Effector memory CD4-positive, alpha-beta T cell (primary cell): ENCODE results near the gene ANKLE1.

Experiments
- DNase-seq, 3 donors: peaks; one replicate each; pipeline ENCODE4 v3.0.0-alpha.2; 2020
- H3K27ac ChIP-seq: 2 replicates; pipeline ENCODE4 v1.7.0; 2013; ENCODE audit warnings: mild to moderate bottlenecking, low read length, moderate library complexity; ENCODE audit not compliant: insufficient read depth, poor library complexity, severe bottlenecking
- H3K27me3 ChIP-seq: replicated peaks from 2 replicates; pipeline ENCODE4 v1.7.0; 2013; ENCODE audit warnings: mild to moderate bottlenecking, low read length; ENCODE audit not compliant: insufficient read depth, control insufficient read depth, poor library complexity, severe bottlenecking
- H3K36me3 ChIP-seq: 2 replicates; pipeline ENCODE4 v1.7.0; 2013; ENCODE audit warnings: mild to moderate bottlenecking, low read length, moderate library complexity; ENCODE audit not compliant: control insufficient read depth, insufficient read depth
- H3K4me1 ChIP-seq: 2 replicates; pipeline ENCODE4 v1.7.0; 2013; ENCODE audit warnings: low read length, mild to moderate bottlenecking; ENCODE audit not compliant: control insufficient read depth, insufficient read depth, poor library complexity, severe bottlenecking
- H3K4me3 ChIP-seq: 2 replicates; pipeline ENCODE4 v1.7.0; 2013; ENCODE audit warnings: low read length, low read depth, mild to moderate bottlenecking; ENCODE audit not compliant: insufficient read depth, poor library complexity, severe bottlenecking
- H3K9me3 ChIP-seq: 2 replicates; pipeline ENCODE4 v1.7.0; 2013; ENCODE audit warnings: mild to moderate bottlenecking, low read length, moderate library complexity; ENCODE audit not compliant: control insufficient read depth

ANKLE1 gene

DNA sequence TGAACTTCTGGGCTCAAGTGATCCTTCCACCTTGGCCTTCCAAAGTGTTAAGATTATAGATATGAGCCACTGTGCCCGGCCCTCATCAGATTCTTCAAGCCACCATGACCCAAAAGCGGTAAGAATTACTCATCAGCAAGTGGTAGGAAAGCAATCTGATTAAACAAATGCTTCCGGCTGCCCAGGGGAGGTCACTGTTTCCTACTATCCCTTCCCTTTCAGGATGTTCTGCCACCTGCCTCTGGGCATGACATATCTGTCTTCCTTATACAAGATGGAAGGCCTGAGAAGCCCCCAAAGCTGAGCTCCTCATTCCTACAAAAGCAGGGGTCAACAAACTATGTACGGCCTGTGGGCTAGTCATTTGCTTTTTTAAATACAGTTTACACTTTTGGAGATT lies 14.6 kb downstream of the ANKLE1 start:
- Histone ChIP-seq H3K27me3 (no peaks in the 10 kb centered on the region), H3K27ac (no peak overlapping the region), H3K36me3 (no peaks in the 10 kb centered on the region), H3K4me1 (peaks cover 6% of the 10 kb centered on the region), H3K4me3 (no peak overlapping the region), H3K9me3 (no peaks in the 10 kb centered on the region)
- no peak for DNase-seq

DNA sequence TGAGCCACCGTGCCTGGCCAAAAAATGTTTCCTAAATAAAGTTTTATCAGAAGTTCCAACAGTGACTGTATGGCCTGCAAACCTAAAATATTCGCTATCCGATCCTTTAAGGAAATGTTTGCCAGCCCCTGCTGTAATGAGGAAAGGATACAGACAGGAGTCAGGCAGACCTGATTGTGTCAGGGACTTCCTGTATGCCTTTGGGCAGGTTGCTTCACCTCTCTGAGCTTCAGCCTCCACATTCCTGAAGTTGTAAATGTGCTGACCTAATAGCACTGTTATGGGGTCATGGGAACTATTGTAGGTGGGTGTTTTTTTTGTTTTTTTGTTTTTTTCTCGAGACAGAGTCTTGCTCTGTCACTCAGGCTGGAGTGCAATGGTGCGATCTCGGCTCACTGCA lies 15.3 kb downstream of the ANKLE1 start:
- Histone ChIP-seq H3K4me1 (peaks cover 6% of the 10 kb centered on the region), H3K27me3 (no peaks in the 10 kb centered on the region)
- no peak for DNase-seq

DNA sequence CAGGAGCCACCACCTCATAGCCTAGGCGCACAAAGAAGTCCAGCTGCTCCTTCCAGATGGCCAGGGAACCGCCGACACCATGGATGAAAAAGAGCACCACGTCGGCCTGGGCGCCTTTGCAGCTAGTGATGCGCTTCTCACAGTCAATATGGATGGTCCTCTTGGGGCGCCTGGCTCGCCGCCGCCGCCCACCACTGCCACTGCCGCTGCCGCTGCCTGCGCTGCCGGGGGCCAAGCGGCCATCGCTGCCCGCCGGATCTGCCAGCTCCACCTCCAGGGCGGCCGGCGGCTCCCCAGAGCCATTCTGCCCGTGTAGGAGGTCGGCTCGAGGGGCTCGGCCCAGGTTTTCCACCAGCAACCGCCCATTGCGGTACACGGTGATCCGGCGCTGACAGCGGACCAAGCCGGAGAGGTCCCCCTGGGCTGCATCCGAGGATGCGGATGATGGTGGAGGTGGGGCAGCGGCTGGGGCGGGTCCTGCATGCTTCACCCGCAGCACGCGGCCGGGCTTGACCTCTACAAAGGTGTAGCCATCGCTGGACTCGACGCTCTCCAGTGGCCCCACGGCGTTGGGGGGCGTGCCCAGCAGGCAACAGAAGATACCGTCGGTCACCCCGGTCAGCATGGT lies 19.4 kb downstream of the ANKLE1 start:
- Histone ChIP-seq H3K4me3 (no peak overlapping the region), H3K27me3 (no peaks in the 10 kb centered on the region), H3K27ac (no peak overlapping the region), H3K36me3 (no peaks in the 10 kb centered on the region), H3K4me1 (peaks cover 23% of the 10 kb centered on the region), H3K9me3 (no peaks in the 10 kb centered on the region)
- no peak for DNase-seq

More for the DNA sequence above, 15.3 kb downstream of the ANKLE1 start:
- no peak overlapping the region for H3K27ac ChIP-seq
- H3K9me3 ChIP-seq: no peaks in the 10 kb centered on the region
- no peaks in the 10 kb centered on the region for H3K36me3 ChIP-seq
- H3K4me3 ChIP-seq: no peak overlapping the region

DNA sequence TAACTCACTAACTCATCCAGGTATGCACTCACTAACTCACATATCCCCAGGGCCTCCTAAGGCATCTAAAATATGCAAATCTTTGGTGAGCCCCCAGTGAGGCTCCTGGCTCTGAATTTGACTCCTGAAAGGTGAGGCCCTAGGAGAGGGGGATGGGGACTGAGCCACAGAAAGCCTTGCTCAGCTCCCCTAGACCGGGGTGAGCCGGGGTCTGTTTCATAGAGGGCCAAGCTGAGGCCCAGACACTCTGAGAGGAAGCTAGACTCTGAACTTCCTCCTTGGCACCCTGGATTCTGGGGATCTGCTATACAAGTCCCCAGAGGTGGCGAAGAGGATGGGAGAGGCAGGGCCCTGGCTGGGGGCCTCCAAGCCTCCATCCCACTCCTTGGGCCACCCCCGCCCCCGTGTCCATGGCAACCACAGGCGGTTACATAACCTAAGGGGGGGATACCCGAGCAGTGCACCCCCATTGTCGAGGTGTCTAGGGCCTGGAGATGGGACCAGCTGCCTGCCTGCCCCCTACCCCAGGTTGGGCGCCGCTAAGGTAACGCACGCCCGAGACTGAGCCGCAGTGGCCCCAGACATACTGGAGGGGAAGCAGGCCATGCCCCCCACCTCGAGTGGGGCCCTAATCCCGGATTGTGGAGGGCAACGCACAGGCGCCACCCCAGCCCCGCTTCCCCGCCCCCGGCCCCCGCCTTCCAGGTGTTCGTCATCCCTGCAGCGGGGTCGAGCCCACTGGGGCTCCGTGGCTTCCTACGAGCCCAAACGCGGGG lies 20.9 kb downstream of the ANKLE1 start:
- DNase-seq: no peak

DNA sequence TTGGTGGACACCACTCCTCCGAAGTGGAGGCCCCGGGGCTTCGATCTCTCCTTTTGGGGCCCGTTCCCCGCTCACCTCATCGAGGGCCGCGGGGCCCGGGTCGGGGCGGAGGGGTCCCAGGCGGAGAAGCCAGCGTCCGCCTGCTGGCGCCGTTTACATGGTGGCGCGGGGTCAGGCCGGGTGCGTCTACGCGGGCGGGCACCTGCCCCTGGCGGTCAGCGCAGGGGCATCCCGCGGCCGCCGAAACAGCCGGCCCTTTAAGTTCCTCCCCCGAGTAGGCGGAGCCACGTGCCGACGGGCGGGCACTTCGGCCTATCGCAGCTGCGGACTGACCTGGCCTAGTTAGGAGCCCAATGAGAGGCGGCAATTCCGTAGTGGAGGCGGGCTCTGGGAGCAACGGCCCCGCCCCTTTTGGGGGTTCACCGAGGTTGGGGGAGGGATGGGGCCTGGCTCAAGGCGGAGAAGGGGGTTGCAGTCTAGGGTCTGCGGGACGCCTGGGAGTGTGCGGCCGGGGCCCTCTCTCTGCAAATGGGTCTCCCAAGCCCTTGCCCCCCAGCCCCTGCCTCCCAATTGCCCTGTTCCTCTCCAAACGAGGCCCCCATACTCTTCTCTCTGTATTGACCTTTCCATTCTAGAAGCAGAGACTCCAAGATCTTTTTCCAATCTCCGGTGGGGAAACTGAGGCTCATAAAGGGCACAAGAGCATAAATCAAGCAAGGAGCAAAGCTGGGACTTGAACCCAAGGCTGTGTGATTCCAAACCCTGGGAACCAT lies 21.7 kb downstream of the ANKLE1 start, which contains the start of gene ABHD8:
TSS of gene ABHD8 (minus strand) at position 259 of the 773 bp plus-strand sequence. CDS start 1,809 bp downstream, outside the sequence.
- peak; percentile 84 to 92 (median 86) for DNase-seq
- H3K27me3 ChIP-seq: no peaks in the 10 kb centered on the region
- H3K4me3 ChIP-seq: peak within 1 kb of the TSS; percentile 95
- peak within 1 kb of the TSS; percentile 74 for H3K27ac ChIP-seq
- H3K4me1 ChIP-seq: peaks cover 31% of the 10 kb centered on the region
- no peaks in the 10 kb centered on the region for H3K9me3 ChIP-seq
- no peaks in the 10 kb centered on the region for H3K36me3 ChIP-seq

More for the DNA sequence above, 20.9 kb downstream of the ANKLE1 start:
- peak overlapping the region; percentile 74 for H3K27ac ChIP-seq
- peak overlapping the region; percentile 95 for H3K4me3 ChIP-seq
- H3K36me3 ChIP-seq: no peaks in the 10 kb centered on the region
- H3K9me3 ChIP-seq: no peaks in the 10 kb centered on the region
- H3K4me1 ChIP-seq: peaks cover 31% of the 10 kb centered on the region
- H3K27me3 ChIP-seq: no peaks in the 10 kb centered on the region

DNA sequence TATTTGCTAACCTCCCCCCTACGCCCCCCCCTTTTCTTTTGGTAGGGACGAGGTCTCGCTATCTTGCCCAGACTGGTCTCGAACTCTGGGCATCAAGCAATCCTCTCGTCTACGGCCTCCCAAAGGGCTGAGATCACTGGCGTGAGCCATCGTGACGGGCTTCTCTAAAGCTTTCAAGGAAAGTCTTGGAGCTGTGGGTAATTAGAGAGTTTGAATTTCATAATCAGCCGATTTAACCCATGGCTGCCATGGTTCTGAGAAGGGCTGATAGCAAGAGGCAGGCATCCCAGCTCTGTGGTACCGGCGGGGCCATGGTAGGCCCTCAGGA lies 22.2 kb downstream of the ANKLE1 start:
- H3K4me1 ChIP-seq: peaks cover 31% of the 10 kb centered on the region

DNA sequence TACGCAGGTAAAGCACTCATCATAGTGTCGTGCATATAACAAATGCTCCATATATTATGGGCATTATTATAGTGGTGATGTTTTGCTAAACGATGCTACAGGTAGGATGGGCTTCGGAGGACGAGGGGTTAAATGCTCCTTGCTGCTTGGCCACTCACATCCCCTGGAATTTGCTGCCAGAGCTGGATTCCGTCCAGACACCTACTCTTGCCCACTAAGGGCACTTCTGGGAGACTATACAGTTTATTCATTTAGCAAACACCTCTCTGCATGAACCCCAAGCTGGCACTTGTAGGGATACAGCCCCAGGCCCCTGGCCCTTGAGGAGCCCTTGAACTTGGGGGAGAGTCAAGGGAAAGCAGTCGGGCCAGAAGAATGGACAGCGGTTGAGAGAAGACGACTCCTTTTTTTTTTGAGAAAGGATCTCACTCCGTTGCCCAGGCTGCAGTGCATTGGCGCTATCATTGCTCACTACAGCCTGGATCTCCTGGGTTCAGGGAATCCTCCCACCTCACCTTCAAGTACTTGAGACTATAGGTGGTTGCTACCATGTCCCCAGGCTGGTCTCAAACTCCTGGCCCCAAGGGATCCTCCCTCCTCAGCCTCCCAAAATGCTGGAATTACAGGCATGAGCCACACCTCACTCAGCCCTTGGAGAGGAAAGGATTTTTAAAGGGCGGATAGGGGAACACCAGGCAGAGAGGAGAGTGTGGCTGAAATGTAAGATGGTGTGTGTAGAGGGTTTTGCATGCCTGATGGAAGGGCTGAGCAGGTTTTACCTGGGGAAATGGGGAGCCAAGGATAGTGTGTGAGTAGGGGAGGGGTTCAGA lies 22.9 kb downstream of the ANKLE1 start:
- H3K4me3 ChIP-seq: peak overlapping the region; percentile 7
- no peaks in the 10 kb centered on the region for H3K9me3 ChIP-seq
- peaks cover 31% of the 10 kb centered on the region for H3K4me1 ChIP-seq
- DNase-seq: no peak
- no peaks in the 10 kb centered on the region for H3K27me3 ChIP-seq
- peak overlapping the region; percentile 19 for H3K27ac ChIP-seq
- H3K36me3 ChIP-seq: no peaks in the 10 kb centered on the region

More for the DNA sequence above, 22.2 kb downstream of the ANKLE1 start:
- no peaks in the 10 kb centered on the region for H3K27me3 ChIP-seq
- H3K9me3 ChIP-seq: no peaks in the 10 kb centered on the region
- no peaks in the 10 kb centered on the region for H3K36me3 ChIP-seq
- H3K27ac ChIP-seq: no peak overlapping the region
- no peak for DNase-seq
- no peak overlapping the region for H3K4me3 ChIP-seq

DNA sequence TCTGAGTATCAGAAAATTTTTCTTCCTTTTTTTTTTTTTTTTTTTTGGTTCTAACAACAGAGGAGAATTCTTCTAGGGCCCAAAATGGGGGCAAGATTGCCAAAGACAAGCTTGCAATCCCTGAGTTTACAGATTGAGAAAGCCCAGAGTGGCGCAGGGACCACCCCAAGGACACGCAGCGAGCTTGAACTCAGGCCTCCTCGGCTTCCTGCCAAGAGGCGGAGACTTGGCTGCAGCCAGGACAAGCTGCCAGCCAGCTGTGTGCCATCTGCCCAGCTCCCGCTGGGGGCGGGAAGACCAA lies 23.5 kb downstream of the ANKLE1 start:
- Histone ChIP-seq H3K9me3 (no peaks in the 10 kb centered on the region), H3K4me1 (peaks cover 35% of the 10 kb centered on the region), H3K4me3 (peak overlapping the region; percentile 7), H3K27me3 (no peaks in the 10 kb centered on the region), H3K27ac (peak overlapping the region; percentile 19), H3K36me3 (no peaks in the 10 kb centered on the region)
- DNase-seq: no peak

DNA sequence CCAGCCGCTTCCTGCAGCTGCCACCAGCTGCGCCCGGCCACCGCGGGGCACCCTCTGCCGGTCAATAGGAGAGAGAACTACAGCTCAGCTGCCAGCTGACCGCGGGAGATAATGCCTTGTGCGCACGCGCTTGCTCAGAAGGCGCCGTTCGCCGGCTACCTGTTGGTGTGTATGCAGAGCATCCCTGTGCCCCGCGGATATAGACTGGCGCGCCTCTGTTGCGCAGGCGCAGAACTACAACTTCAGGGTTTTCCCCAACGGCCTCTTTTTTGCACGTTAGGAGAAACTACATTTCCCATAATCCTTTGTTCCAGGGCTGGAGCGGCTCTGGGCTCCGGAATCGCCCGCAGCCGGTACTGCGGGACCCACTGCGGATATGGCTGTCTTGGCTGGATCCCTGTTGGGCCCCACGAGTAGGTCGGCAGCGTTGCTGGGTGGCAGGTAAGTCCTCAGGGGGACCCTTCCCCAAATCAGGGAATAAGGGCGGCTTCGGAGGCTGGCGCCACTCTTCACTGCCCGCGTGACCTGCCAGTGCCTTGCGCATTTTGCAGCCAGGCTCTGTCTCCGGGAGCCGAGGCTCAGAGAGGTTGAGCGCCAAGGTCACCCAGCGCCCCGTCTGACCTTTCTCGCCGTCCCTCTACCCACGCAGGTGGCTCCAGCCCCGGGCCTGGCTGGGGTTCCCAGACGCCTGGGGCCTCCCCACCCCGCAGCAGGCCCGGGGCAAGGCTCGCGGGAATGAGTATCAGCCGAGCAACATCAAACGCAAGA lies 24.0 kb downstream of the ANKLE1 start, which contains the start of gene MRPL34:
TSS of gene MRPL34 (plus strand) at position 356 of the 768 bp plus-strand sequence. CDS start at position 377, 21 bp downstream.
- no peaks in the 10 kb centered on the region for H3K36me3 ChIP-seq
- peak; percentile 91 to 96 (median 95) for DNase-seq
- H3K27ac ChIP-seq: peak within 1 kb of the TSS; percentile 69
- peak within 1 kb of the TSS; percentile 60 for H3K4me3 ChIP-seq
- peaks cover 40% of the 10 kb centered on the region for H3K4me1 ChIP-seq
- H3K9me3 ChIP-seq: no peaks in the 10 kb centered on the region
- H3K27me3 ChIP-seq: no peaks in the 10 kb centered on the region
